Measurements from ENCODE around the gene ZNF48.

Gene ZNF48

DNA sequence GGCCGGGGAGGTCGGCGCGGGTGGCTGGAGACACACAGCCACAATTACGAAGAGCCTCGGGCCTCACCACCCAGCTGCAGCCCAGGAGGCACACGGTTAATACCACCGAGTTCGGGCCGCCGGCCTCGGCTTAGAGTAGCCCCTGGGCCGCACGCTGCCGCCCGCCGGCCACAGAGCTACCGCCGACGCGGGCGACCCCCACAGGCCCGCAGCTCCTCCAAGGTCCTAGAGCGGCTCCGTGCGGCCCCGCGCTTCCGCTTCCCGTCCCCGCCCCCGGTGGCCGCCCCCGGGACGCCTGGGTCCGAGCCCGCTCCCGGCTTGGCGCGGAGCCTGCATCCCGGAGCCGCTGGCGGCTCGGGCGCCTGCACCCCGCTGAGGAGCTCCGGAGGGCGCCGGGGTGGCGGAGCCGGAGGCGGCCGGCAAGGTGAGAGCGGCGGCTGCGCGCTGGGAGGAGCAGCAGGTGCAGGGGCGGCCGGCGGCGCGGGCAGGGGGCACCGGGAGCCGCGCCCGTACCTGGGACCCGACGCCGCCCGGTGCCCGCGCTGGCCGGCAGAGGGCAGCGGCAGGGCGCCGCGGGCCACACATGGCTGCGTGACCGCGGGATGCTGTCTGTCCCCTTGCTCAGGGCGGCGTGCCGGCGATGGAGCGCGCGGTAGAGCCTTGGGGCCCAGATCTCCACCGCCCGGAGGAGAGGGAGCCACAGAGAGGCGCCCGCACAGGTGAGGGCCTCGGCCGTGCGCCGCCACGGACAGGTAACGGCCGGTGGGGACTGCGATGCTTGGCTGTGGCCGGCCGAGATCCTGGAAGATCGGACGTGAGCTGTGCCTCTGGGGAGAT is at the start of gene ZNF48:
TSS of gene ZNF48 (plus strand) at position 266 of the 837 bp plus-strand sequence. CDS start at position 641, 375 bp downstream.
- no peak for FAIRE-seq

DNA sequence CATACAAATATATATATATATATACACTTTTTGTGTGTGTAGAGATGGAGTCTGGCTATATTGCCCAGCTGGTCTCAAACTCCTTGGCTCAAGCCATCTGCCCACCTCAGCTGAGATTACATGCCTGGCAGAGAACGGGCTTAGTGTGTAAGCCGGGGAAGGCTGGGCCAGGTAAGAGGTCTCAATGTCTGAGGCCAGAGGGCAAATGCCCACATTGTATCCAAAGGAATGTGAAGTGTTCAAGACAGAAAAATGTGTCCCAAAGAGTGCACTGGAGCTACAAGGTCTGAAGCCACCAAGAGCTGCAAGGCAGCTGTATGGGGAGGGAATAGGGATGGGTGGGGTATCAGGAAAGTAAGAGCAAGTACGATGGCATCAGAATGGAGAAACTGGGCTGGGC is 48.9 kb upstream of the ZNF48 start:
- no peak for FAIRE-seq

DNA sequence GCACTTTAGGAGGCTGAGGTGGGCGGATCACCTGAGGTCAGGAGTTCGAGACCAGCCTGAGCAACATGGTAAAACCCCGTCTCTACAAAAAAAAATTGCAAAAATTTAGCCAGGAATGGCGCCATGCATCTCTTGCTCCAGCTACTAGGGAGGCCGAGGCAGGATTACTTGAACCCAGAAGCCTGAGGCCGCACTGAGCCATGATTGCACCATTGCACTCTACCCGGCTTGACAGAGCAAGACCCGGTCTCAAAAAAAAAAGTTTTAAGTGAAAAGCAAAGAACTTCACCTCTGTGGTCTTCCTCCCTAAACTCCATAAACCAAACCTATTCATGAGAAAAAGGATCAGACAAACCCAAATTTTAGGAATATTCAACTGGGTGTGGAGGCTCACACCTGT is 47.1 kb upstream of the ZNF48 start:
- no peak for FAIRE-seq

DNA sequence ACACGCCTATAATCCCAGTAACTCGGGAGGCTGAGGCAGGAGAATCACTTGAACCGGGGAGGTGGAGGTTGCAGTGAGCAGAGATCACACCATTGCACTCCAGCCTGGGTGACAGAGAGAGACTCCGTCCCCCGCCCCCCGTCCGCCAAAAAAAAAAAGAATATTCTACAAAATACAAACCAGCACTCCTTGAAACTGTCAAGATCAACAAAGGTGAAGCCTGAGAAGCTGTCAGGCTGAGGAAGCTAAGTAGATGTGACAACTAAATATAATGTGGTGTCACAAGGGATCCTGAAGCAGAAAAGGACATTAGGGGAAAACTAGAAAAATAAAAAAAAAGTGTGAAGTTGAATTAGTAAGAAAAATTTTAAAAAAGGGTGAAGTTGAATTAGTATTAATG is 46.3 kb upstream of the ZNF48 start:
- FAIRE-seq = no peak

DNA sequence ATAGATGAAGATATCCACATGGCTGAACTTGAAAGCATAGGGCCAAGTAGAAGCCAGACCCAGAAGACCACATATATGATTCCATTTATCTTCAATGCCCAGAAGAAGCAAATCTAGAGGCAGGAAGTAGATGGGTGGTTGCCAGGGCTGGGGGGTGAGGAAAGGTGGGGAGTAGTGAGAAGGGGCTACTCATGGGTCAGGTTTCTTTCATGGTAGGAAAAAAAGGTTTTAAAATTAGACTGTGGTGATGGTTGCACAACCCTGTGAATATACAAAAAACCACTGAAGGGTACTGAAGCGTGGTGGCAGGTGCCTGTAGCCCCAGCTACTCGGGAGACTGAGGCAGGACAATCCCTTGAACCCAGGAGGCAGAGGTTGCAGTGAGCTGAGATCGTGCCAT is 45.5 kb upstream of the ZNF48 start:
- FAIRE-seq = no peak

DNA sequence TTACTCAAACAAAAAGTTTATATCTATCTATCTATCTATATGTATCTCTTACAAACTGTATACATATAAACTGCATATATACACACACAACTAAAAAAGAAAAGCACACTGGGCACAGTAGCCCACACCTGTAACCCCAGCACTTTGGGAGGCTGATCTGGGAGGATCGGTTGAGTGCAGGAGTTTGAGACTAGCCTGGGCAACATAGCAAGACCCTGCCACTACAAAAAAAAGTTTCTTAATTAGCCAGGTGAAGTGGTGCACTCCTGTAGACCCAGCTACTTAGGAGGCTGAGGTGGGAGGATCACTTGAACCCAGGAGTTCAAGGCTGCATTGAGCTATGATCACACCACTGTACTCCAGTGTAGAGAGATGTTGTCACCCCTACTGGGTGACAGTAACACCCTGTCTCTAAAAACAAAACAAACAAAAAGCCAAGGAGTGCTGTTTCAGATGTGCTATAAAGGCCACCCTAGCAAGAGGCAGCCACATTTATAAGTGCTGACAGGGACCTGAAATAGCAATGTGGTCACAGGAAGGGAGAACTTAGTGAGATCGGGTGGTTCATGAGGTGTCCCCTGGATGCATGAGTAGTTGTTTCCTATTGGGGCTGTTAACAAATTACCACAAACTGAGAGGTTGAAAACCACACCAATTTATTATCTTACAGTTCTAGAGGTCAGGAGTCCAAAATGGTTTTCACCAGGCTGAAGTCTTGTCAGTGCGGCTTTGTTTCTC is 44.9 kb upstream of the ZNF48 start:
- no peak for FAIRE-seq

DNA sequence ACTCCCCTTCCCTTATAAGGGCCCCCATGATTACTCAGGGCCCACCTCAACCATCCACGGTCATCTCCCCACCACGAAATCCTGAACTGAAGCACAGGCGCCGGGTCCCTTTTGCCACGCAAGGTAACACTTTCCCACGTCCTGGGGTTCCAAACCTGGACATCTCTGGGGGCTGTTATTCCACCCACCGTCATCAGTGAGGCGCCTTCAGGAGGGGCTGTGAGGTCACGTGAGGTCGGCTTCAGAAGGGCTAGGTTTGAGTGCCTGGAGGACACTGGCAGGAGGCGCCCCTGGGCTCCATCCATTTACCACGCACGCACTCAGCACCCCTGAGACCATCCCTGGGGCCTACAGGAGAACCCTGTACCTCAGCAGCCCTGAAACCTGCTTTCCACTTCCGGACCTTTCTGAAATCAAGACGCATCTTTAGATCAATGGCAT is 44.2 kb upstream of the ZNF48 start:
- FAIRE-seq = no peak

DNA sequence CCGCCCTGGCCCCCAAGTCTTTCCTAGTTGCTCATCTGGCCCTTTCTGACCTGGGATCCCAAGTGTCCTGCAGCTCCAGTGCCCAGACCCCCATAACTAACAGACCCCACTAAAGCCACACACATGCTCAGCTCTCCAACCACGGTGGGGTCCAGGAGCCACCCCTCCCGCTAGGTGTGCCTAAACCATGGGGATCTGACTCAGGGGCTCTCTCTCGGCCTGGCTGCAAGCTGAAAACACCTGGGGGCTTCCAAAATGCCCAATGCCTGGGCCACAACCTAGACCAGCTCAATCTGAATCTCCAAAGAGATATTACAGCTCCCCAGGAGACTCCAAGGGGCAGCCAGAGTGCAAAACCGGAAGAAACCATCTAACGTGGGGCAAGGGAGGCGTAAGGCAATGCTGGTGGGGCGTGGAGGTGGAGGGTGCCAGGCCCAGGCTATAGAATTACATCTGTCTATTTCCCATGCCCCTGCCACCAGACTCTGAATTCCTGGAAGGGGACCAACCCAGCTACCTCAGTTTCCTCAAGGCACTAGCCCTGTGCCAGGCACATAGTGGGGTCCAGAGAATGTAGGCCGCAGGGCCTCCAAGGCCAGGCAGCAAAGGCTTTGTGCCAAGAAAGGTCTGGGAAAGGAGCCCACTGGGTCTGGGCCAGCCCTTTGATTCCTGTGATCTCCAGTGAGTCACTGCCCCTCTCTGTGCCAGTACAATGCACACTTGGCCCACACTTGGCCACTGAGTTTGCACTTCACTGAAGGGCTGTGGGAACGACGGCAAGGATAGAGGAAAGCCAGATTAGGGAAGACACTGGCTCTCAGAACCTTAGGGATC is 43.4 kb upstream of the ZNF48 start:
- no peak for FAIRE-seq

DNA sequence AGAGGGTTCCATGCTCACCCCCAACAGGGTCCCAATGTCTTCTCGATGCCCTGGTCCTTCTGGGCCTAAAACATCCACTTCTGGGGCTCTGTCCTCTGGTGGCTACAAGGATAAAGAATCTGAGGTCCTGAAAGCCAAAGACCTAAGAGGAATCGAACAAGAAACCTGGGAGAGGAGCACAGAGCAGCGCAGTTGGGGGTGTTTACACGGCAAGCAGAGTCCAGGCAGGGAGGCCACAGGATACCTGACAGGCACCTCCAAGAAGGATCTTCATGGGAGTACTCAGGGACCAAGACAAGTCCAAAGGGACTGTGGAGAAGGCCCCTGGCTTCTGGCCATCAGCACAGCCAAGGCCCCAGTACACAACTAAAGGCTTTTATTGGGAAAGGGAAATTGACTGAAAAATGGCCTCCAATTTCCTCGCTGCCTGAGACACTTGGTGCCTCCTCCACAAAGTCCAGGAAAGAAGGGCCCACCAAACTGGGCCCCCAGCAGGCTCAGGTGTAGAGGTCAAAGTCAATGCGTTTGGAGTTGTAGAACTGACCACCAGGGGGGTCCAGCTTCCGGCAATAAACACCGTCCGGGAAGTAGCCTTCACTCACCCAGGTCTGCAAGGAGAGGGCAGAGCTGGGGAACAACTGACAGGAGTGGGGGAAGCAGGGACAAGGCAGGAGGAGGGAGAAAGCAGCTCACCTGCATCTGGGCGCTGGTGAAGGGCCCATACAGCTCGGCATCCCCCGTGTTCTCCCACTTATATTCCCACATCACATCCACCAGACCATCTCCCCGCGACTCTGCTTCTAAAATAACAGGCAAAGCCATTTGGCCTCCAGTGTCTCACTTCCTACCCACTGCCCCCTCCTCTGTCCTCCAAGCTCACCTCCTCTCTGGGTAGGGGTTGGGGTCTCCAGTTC is 42.5 kb upstream of the ZNF48 start:
- FAIRE-seq = no peak

DNA sequence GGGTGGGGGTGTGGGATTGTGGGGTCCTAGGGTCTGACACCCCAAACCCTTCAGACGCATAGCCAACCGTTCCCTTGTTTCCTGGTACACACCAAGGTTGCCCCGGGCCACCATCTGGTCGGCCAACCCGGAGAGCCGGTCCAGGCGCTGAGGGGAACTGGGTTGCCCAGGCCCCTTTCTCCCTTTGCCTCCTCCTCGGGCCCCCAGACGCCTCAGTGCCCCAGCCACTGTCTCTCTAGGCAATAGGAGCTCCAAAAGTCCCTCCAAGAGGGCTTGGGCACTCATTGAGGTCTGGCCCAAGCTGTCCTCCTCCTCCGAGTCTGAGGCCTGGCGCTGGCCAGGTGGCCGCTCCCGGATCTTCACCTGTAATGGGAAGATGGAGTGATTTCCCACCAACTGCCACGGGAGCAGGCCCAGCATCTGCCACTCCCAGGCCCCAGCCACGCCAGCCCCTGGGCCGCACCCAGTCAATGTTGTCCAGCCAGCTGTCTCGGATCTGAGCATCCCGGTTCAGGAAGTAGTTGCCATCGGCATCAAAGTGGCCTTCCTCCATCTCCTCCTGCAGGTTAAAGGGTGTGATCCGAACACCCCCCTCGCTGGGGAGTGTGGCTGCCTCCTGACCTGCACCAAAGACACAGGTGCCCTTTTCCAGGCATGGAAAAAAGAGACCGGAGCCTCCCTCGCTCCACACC is 41.6 kb upstream of the ZNF48 start:
- FAIRE-seq = no peak

DNA sequence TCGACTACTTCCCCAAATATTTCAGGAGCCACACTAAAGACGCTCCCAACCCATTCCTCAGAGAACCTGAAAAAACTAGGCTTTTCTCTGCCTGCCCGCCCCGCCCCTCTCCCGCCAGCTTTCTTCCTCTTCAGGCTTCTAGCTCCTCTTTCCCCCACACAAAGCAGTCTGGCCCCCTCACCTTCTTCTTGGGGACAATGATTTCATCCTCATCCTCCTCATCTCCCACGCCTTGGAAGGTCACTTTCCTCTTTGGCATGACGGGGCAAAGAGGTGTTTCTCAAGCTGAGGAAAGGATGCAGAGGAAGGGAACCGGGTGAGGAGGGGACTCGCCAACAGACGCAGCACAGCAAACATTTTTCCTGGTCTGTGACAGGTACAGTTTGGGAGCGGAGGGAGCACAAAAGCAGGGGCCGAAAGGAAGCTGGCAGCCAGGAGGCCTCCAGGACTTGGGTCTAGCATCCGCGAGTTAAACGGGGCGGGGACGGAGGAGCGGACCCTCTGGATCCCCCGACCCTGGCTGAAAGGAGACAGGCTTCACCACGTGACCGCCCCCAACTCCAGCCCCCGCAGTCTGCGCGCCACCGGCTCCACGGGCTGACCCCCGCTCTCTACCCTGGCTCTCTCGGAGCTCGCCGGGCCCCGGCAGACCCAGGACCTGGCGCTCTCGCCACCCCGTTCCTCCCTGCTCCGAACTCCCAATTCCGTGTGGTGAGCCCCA is 40.6 kb upstream of the ZNF48 start:
- FAIRE-seq = no peak

DNA sequence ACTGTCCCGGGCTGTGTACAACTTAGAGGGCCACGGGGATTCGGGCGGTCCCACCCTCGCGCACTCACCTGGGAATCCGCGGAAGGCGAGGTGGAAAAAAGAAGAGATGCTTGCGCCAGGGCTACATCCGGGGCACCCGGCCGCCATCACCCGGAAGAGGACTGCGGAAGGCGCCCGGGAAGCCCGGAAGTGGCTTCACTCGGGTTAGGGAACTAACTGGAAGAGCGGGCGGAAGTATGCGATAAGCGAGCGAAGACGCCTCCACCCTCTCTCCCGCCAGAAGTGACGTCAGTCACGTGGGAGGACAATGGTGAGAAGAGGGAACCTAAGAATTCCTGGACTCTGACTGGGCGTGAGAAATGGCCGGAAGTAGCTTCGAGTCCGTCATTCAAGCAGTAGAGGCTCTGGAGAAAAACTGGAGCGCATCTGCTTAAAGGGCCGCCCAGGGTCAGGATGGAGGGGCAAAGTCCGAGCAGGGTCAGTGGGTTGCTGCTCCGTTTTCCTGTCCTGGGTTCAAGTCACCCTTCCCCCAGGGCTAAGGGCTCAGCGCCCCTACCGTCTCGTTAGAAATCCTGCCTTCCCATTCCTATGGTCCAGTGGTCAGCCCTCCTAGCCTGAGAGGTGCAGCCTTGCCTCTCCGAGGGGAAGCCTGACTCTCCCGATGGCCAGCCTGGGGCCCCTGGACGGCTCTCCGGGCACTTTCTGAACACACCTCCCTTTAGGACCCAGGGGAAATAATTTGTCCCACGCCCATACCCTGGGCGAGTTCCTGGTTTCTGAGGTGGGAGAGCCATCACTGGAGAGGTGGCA is 39.9 kb upstream of the ZNF48 start, which contains the start of gene CD2BP2:
TSS of gene CD2BP2 (minus strand) at position 165 of the 810 bp plus-strand sequence. CDS start 627 bp downstream, outside the sequence.
- FAIRE-seq = peak; percentile 98

DNA sequence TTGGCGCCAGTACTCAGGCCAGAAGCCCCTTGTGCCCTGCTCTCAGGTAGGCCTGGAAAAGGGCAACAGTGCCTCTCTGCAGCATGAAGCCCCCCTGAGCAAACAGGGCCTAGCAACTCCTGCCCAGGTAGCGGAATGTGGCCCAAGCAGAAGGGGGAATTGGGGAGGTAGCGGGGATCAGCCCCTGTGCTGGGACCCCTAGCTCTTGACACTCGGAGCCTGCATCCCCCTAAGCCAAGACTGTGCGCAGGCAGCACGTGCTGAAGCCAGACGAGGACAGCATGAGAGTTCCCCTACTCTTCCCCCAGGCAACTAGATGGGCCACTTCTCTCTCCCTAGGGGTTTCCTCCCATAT is 39.3 kb upstream of the ZNF48 start:
- FAIRE-seq = no peak

DNA sequence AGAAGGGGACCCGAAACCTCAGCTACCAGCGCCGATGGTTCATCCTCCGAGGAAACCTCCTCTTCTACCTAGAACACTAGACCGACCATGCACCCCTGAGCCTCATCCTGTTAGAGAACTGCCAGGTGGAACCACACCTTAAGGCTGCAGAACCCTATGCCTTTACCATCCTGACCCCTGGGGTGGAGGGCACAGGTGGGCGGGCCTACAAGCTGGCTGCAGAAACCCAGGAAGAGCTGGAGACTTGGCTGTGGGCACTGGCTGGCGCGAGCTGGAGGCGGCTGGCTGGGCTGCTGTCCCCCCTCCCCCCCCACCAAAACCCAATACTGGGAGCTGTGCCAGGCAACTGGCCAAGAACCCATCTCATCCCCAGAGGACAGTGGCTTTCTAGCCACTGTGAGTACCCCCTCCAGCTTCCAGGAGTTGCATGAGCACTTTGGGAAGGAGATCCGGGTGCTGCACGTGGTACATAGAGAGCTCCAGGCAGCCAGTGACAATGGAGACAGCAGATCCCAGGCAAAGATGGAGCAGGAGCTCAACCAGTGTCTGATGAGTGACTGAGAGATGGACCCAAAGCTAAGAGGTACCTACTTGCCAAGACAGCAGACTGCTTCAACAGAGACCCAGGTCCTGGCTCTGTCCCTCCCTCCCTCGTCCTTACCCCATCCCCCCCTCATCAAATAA is 38.7 kb upstream of the ZNF48 start:
- FAIRE-seq = no peak

DNA sequence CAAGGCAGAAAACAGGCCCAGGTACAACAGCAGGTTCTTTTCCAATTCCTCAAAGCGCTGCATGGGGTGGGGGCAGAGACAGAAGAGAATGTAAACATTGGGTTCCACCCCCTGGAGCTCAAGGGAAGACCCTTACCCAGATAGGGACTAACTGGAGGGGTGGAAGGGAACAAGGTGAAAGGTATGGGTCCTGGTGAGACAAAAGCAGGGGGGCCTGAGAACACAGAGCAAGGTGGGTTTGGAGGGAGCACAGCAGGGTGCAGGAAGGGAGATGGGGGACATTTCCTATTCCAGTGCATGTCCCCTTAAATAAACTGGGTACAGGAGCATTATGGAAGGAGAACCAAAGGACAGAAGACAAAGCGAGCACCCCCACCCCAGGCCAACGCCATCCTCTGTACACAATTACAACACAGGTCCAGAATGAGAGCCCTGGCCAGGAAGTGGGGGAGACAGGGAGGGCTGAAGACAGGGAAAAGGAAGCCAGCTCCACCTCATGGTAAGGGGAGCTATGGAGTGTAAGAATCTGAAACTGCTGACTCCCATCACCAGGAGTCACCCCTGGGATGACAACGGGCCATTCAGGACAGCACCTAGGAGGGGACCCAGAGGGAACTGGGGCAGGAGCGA is 38.0 kb upstream of the ZNF48 start:
- no peak for FAIRE-seq

DNA sequence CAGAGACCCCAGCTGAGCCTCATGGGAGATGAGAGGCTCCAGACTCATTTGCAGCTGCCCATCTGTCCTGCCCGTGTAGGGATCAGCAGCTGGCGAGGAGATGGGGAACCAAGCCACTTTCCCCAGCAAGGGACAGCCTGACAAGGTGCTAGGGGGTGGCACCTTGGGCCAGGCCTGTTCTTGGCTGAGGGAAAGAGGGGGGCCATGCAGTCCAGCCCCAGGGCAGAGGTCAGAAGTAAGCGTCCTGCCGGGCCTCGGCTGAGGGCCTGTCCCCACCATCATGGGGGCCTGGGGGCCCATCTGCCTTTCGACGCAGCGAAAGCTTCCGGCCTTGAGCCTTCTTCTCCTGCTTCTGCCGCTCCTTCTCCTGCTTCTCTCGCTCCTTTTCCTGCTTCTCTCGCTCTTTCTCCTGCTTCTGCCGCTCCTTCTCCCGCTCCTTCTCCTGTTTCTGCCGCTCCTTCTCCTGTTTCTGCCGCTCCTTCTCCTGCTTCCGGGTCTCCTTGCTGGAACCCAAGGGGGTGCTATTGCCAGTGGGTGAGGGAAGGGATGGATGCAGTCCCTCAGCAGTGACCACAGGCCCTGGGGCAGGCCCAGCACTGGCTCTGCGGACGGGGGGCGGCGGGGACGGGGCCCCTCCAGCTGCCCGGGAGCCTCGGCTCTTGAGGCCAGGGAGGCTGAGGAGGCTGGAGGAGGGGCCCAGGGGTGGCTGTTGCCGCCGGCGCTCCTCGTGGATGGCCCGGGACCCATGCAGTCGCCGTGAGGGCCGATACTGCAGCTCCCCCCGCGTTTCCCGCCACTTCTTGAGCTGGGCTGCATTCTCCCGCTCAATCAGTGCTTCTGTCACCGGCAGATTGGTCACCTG is 37.3 kb upstream of the ZNF48 start:
- FAIRE-seq = no peak

DNA sequence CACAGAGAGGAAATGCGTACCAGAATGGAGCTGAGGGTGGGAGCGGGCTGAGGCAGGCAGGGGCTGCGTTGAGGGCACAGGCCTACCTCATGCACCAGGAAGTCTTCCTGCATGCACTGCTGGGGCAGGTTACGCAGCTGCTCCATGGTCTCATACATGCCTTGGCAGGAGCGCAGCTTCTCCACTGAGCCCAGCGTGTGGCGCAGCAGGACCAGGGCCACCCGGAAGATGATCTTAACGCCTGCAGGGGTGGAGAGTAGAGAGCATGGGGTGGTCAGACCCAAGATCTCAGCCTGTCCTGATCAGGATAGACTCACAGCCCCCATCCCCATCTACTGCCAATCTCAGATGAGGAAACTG is 36.7 kb upstream of the ZNF48 start:
- FAIRE-seq = no peak

All from G401.6 (cell line).